GM11168 (cell line): ENCODE measurements around the gene PRELID3B.

Experiments
- in situ Hi-C: fragments of 300-500 bp; cut with MboI; formaldehyde crosslinking; loops from one replicate; pipeline ENCODE4 v1.12.0; 2022; ENCODE audit warnings: low sequenced_read_pairs; ENCODE audit not compliant: unreplicated experiment

PRELID3B gene

DNA sequence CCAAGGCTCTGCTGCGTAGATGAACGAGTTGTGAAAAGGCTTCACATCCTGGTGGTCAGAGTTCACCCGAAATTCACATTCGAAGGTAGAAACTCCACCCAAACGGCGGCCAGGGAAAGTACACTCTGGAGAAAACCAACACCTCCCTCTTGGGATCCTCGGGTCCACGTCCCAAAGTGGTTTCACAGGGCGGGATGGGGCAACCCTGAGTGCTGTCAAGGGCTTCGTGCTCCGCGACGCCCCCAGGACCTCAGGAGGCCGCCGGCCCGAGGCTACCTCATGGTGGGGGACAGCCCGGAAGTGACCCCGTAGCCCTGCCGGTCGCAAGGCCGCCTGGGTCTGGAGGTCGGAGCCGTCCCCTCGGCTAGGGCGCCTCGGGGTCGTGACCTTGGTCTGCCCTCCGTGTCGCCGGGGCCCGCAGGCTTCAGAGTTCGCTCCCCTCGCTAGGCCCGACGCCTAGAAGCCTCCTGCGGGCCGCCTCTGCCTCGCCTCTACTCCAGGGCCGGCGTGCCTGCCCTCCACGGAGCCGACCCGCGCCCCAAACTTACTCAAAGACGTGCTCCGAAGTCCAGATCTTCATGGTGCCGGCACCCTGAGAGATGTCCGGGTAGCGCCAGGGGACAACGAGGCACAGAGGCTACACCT is at the start of gene PRELID3B:
Gene PRELID3B, minus strand, starts transcription at position 636 of the 645 bp plus-strand sequence. Its CDS starts 56 bp downstream, at position 580.
- in situ Hi-C loops: loop anchor here (5.0 kb wide), 1 partner anchor 35 kb away; the partner anchor contains the start of gene CTSZ

DNA sequence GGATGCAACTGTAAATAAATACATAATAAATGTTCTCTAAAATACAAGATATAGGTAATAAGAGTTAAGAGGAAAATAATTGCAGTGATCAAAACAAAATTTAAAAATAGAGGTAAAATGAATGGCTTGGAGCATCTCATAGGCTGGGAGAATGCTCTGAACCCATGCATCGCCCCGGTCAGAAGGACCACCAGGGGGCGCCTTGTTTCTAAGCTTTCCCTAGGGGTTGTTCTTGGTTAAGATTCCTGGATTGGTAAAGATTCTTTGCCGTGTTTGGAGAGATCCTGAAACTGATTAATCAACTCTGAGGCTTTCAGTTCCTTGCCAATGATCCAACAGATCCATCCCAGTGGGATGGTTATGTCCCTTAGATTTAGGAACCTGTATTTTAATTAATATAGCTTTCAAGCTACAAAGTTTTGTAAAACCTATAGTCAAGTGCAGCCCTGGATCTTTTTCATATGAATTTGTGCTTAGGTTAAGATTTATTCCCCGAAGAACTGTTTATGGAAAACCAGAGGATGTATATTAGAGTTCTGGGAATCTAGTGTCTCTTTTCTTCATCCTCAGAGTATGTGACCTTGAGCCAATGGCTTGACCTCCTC is 45.3 kb upstream of the PRELID3B start:
- in situ Hi-C loops: loop anchor here (5.0 kb wide), 1 partner anchor 119 kb away; no protein-coding TSS in a partner anchor

DNA sequence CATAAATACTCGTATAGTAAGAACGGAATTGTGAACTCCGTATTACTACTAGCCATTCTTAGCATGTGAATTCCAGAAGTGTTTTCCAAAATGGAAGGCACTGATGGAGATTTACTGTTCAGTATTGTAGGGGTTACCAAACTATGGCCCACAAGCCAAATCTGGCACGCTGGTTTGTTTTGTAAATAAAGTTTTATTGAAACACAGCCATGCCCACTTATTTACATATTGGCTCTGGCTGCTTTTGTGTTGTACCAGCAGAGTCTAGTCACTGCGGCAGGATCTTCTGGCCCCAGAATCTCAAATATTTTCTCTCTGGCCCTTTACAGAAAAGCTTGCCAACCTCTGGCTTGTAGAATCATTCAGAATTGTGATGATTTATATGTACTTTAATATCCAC is 44.3 kb upstream of the PRELID3B start:
- in situ Hi-C loops: loop anchor here (5.0 kb wide), 1 partner anchor 120 kb away; no protein-coding TSS in a partner anchor

DNA sequence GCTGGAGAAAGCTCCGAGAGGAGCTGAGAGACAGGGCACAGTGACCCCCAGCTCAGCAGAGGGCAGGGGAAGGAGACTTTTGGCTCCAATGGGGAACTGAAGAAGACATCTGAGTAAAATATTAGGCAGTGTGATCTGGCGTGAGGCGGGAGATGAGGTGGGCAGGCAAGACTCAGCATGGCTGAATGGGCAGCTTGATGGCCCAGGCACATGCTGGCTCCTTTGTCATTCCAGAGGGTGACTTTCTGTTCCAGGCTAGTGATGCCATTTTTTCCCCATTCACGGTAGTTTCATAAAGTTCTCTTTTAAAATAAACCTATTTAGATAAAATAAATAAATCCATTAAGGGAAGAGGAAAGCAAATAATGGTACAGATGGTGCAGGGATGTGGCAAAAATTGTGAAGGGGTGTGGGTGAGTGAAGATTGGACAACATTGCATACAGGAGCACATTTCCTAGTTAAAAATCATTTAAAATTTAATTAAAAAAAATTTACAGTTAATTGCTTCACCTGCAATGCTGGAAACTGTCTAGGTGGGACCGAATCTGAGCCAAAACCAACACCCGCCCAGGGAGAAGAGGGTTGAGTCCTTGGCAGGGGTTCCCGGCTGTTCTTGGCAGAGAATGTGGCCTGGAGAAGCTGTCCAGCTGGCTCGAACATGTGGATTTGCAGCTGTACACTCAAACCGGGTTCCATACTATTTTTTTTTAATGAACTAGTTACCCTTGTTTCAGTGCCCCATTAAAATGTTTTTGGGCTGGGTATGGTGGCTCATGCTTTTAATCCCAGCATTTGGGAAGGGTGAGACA is 41.7 kb upstream of the PRELID3B start:
- in situ Hi-C loops: no loop called here

DNA sequence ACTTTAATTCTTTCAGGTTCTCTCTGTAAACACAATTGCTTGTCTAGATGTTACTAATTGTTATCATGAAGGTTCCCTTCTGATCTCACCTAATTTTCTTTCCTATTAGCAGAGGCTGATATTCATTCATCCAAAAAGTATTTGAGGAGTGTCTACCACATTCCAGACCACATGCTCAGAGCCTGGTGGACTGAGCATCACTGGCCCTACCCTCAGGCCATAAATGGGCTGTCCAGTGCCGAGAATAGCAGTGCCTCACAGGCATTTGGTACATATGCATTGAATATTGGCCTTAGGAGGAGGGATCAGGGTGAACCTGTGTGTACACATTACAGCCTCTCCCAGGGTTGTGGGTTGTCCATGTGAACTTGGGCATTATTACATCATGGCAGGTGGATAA is 40.4 kb upstream of the PRELID3B start:
- in situ Hi-C loops: no loop called here

DNA sequence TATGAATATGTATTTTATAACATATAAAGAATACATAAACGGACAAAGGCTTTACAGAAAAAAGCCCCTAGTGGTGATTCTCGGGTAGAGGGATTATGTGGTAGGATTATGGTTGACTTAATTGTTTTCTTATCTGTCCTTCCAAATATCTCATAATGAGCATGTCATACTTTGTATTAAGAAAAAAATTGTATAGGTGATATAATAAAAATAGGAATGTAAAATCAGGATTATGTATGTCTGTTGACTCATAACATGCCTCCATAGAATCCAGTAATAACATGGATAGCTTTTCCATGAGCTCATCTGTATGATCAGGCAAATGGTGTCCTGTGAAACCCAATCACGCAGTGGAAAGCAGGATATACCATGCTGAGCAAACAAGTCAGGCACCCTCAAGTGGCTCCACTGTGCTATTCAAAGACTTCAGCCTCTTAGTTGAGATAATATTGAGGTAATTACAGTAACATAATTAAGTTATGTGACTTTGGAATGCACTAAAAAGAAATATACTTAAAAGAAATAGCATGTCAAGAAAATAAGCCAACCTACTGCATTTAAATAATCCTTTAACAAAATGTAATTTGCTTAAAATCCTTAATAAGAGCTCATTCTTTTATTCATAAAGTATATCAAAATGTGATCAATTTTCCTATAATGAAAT is 39.6 kb upstream of the PRELID3B start:
- in situ Hi-C loops: no loop called here

DNA sequence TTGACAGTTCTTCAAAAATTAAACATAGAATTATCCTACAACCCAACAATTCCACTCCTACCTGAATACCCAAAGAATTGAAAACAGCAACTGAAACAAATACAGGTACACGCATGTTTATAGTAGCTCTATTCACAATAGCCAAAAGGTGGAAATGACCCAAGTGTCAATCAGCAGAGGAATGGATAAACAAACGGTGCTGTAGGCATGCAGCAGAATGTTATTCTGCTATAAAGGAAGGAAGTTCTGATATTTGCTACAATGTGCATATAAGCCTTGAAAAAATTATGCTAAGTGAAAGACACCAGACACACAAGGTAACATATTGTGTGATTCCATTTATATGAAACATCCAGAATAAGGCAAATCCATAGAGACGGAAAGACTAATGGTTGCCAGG is 38.5 kb upstream of the PRELID3B start:
- in situ Hi-C loops: no loop called here

DNA sequence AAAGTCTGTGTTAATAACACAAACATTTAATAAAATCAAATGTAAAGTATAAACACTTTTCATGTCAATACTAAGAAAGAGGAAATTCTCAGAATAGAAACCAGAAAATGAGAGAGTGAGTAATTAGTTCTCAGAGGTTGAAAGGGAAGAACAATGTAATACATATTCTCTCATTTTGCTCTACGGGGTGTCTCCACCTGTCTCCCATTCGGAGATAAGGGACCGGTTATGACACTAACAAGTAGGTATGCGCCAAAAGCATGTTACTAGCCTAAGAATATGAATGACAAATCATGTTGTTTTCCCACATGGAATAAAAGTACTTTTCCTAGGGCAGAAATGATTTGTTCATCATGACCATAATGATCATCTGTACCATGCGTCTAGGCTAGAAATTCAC is 35.6 kb upstream of the PRELID3B start:
- in situ Hi-C loops: no loop called here

DNA sequence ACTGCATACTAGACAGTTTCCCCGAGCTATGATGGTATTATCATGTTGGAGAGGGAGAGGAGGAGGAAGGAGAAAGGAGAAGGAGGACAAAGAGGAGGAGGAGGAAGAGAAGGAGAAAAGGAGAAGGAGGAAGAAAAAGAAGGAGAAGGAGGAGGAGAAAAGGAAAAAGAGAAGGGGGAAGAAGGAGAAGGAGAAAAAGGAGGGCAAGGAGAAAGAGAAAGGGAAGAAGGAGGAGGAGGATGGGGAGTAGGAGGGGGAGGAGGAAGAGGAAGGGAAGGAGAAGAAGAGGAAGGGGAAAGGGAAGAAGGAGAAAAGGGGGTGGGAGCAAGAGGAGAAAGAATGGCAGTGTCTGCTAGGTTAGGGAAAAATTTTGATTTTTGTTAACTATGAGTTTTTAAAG is 35.1 kb upstream of the PRELID3B start:
- in situ Hi-C loops: no loop called here

DNA sequence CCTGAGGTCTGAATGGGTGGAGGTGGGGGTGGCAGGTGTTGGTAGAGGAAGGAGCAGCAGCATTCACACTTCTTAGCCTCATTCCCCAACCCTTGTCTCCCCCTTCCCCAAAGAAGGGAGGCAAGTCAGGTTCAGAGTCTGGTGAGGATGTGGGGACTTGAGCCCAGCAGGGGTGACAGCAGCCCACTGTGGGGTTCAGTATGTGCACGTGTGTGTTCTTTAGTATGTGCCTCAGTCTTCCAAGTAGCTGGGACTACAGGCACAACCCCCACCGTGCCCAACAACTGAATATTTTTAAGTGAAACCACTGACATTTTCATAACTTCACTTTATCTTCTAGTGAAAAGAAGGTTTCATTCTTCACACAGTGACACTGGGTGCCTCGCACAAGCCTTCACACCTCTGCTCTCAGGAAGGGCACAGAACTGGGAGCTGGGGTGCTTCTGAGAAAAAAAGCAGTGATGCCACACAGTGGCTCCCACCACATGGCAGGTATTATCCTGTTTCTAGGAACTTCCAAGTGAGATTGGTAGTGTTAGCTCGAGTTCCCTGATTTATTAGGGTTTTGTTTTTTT is 33.4 kb upstream of the PRELID3B start:
- in situ Hi-C loops: no loop called here

DNA sequence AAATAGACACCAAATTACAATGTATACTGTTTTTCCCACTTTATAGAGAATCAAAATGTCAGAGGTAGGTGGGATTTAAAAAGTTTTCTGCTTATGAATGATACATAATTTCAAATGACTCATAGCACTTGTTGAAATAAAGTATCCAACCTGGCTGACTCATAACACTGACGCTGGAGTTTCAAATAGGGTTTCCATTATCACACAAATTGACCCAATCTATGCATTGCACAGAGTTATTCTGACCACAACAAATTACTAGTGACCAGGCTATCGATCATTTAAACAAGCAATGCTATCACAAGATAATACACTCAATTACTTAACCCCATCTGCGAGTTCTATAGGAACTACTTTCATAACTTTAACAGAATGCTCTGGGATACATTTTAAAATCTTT is 31.9 kb upstream of the PRELID3B start:
- in situ Hi-C loops: no loop called here

DNA sequence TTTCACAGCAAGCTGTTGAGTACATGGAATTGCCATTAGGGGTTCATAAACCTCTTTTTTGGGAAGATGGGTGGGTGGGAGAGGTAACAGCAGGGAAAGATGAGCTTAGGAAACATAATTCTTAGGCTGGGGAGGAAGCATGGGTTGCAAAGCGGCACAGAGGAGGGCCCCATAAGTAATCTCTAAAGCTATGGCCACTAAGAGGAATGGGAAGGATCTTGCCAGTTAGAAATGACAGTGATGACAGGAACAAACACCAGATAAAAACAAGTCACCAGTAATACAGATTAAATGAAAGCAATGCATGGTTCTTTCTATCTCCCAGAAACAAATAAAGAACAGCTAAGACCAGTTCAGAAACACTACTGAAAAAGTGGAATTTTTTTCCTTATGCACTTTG is 31.0 kb upstream of the PRELID3B start:
- in situ Hi-C loops: no loop called here

DNA sequence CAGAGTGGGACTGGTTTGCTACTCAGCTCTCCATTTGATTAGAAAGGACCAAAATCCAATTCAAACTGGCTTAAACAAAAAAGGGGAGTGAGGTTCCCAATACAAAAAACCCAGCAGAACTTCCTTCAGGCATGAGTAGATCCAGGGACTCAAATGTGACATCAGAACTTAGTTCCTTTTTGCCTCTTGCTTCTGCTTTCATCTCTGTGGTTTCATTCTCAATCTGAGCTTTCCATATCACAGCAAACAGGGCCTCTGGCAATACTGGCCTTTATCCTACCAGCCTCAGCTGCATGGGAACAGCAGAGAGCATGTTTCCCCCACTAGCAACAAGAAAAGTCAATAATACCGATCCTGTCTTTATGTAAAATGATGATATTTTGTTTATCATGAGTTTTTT is 28.6 kb upstream of the PRELID3B start:
- in situ Hi-C loops: no loop called here

DNA sequence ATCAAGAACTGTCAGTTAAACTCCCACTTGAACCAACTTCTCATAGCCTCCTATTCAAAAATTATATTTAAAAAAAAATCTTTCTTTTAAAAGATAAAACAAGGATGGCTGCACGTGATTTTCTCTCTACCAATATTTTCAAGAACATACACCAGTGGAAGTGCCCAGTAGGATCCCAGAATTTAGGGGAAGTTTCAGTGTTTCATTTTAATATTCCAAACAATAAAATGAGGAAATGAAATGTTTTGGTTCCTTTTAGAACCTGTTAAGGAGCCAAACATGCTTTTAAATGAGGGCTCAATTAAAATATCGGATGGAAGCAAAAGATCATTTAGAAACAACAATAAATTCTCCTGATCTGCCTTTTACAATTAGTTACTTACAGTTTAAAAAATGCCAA is 26.4 kb upstream of the PRELID3B start:
- in situ Hi-C loops: no loop called here

DNA sequence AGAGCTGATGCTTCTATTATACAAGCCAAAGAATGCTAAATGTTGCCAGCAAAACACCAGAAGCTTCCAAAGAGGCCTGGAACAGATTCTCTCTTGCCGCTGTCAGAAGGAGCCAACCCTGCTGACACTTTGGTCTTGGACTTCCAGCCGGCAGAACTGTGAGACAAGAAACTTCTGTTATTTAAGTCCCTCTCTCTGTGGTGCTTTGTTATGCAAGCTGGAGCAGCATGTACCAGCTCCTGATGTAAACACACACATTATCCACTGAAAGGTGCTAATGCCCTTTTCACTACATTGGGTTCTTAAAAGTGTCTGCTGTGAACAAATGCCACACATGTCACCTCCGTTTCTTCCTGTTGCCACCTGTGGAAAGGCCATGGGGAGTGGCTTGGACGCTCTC is 25.9 kb upstream of the PRELID3B start:
- in situ Hi-C loops: no loop called here

DNA sequence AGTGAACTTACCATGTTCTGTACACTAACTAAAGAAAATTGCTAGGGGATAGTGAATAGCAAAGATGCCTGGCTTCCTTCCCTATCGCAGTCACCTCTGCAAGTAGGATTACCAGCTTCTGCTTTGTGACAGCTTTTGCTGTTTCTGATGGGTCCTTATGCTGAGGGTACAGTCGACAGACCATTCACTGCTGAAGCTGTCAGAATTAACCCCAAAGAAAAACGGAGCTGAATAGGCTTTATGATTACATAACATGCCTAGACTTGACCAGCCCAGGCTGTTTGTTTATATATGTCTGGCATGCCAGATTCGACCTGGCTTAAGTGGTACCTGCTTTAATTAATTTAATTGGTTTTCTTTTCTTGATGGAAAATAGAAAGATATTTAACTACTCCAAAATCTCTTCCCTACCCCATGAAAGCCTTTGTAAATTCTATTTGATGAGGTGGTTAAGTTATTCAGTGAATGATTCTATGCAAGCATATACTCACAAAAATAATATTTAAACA is 21.7 kb upstream of the PRELID3B start:
- in situ Hi-C loops: no loop called here

DNA sequence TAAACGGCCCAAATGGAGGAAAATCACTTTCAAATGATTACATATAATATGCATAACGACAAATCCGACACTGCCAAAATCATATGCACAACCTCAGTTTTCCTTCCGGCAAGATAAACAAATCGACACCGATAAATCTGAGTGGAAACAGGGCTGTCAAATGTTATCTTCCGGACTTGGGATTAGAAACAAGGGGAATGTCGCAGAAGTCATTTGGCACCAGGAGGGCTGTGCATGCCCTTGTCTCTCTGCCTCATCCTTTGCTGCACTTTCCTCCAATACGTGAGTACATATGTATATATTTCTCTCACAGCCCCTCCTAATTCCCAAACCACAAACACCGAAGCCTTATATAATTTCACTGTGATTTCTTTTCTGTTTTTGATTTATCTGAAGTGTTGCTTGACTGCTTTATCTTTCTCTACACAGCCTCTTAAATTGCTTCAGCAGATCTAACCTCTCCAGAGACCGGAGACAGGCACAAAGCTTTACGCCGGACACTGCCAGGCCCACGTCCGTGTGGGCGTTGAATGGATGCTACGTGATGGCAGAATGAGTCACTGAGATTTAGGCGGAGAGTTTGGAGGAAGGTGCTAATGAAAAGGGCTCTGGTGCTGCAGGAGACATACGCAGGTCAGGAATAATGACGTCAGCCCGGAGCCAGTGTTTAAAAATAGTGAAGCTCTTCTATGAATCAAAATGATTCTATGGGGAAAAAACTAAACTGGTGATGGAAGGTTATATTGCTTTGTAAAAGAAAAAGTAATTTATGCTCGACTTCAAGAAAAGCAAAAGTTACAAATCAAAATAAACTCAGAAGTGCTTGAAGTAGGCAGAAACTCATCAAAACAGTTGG is 21.0 kb upstream of the PRELID3B start:
- in situ Hi-C loops: no loop called here

DNA sequence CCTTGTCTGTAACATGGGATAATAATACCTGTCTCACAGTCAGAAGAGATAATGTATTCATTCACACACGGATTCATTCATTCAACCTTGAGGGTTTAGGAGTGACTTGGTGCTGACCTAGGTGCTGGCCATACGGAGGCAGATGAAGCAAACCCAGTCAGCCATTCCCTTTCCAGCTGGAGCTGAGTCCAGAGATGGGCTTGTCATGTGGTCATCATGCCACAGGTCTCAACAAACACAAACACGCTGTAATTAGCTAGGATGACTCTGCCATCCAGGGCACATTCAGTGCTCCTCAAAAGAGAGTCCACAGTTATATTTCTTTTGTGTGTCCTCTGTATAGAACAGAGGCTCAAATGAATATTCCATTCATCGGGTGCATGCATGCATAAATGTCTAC is 19.5 kb upstream of the PRELID3B start:
- in situ Hi-C loops: no loop called here

DNA sequence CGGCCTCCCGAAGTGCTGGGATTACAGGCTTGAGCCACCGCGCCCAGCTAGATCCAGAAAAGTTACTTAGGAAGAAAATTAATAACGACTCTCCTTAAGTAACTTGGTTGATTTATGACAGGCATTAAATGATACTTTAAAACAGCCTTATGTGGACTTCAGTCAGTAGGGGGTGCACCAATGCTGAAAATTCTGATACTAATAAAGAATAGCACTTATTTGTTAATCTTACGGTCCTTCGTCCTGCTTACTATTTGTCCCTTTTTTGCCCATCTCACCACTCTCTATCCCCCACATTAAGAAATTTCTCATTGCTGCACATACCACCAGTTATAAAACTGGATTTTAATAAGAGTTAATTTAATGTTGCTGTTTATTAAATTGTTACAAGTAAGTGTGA is 12.7 kb upstream of the PRELID3B start:
- in situ Hi-C loops: no loop called here
